H9 (cell line): Measurements from ENCODE around the gene TRIM10. TPM values are rescaled to one million over a fixed set of nuclear protein-coding genes. Genes with fewer than 3 reads are reported as not detected.

Experiments
- DNase-seq: peaks from one replicate; pipeline ENCODE4 v3.0.0-alpha.2; 2017
- H2AFZ ChIP-seq: one replicate; pipeline ENCODE4 v1.6.1; 2013; ENCODE audit warnings: mild to moderate bottlenecking, low read length, control low read depth, moderate library complexity
- H2AK5ac ChIP-seq: 2 replicates; pipeline ENCODE4 v1.6.1; 2013; ENCODE audit warnings: low read length, control low read depth, mixed read lengths; ENCODE audit not compliant: insufficient read length
- H2BK120ac ChIP-seq: one replicate; pipeline ENCODE4 v1.6.1; 2013; ENCODE audit warnings: low read depth, mild to moderate bottlenecking, low read length, control low read depth, inconsistent platforms; ENCODE audit not compliant: poor library complexity, severe bottlenecking
- H2BK12ac ChIP-seq: 2 replicates; pipeline ENCODE4 v1.6.1; 2013; ENCODE audit warnings: low read length, control low read depth, mixed read lengths, low read depth; ENCODE audit not compliant: insufficient read length
- H2BK15ac ChIP-seq: 2 replicates; pipeline ENCODE4 v1.6.1; 2013; ENCODE audit warnings: low read depth, low read length, control low read depth
- H2BK20ac ChIP-seq: one replicate; pipeline ENCODE4 v1.6.1; 2013; ENCODE audit warnings: low read depth, mild to moderate bottlenecking, low read length, control low read depth, inconsistent platforms; ENCODE audit not compliant: poor library complexity, severe bottlenecking
- H2BK5ac ChIP-seq: 2 replicates; pipeline ENCODE4 v1.6.1; 2013; ENCODE audit warnings: low read length, control low read depth, mixed read lengths; ENCODE audit not compliant: insufficient read length
- H3K14ac ChIP-seq: 2 replicates; pipeline ENCODE4 v1.6.1; 2013; ENCODE audit warnings: low read length, control low read depth; ENCODE audit not compliant: insufficient read depth
- H3K18ac ChIP-seq: 2 replicates; pipeline ENCODE4 v1.6.1; 2013; ENCODE audit warnings: low read depth, mild to moderate bottlenecking, mixed read lengths, low read length, control low read depth; ENCODE audit not compliant: insufficient read length
- H3K23ac ChIP-seq: 2 replicates; pipeline ENCODE4 v1.6.1; 2013; ENCODE audit warnings: low read length, control low read depth, mixed read lengths, low read depth; ENCODE audit not compliant: insufficient read length
- H3K23me2 ChIP-seq: 2 replicates; pipeline ENCODE4 v1.6.1; 2013; ENCODE audit warnings: low read depth, mild to moderate bottlenecking, mixed read lengths, low read length, control low read depth; ENCODE audit not compliant: insufficient read length, poor library complexity, severe bottlenecking
- H3K27ac ChIP-seq: 2 replicates; pipeline ENCODE4 v1.5.1; 2013; ENCODE audit warnings: low read length, control low read depth, mixed read lengths, low read depth; ENCODE audit not compliant: insufficient read length
- H3K27me3 ChIP-seq: 2 replicates; pipeline ENCODE4 v1.6.1; 2013; ENCODE audit warnings: low read length, control low read depth, inconsistent platforms; ENCODE audit not compliant: insufficient read depth
- H3K4ac ChIP-seq: 2 replicates; pipeline ENCODE4 v1.6.1; 2013; ENCODE audit warnings: low read depth, mild to moderate bottlenecking, control low read depth, inconsistent platforms, low read length, moderate library complexity
- H3K4me1 ChIP-seq: 2 replicates; pipeline ENCODE4 v1.6.1; 2013; ENCODE audit warnings: low read length, control low read depth, inconsistent platforms; ENCODE audit not compliant: insufficient read depth
- H3K4me2 ChIP-seq: 2 replicates; pipeline ENCODE4 v1.6.1; 2013; ENCODE audit warnings: low read length, control low read depth, mixed read lengths; ENCODE audit not compliant: insufficient read length, insufficient read depth
- H3K56ac ChIP-seq: 2 replicates; pipeline ENCODE4 v1.6.1; 2013; ENCODE audit warnings: low read depth, mild to moderate bottlenecking, mixed read lengths, low read length, control low read depth; ENCODE audit not compliant: insufficient read length
- H3K79me1 ChIP-seq: 2 replicates; pipeline ENCODE4 v1.6.1; 2013; ENCODE audit warnings: low read depth, mild to moderate bottlenecking, moderate library complexity, low read length, control low read depth, inconsistent platforms; ENCODE audit not compliant: insufficient read depth, poor library complexity, severe bottlenecking
- H3K79me2 ChIP-seq: 2 replicates; pipeline ENCODE4 v1.6.1; 2013; ENCODE audit warnings: low read length, control low read depth, inconsistent platforms; ENCODE audit not compliant: insufficient read depth
- H3K9ac ChIP-seq: 2 replicates; pipeline ENCODE4 v1.6.1; 2013; ENCODE audit warnings: low read length, control low read depth, mixed read lengths; ENCODE audit not compliant: insufficient read length; ENCODE audit errors: extremely low read depth
- H3K9me3 ChIP-seq: one replicate; pipeline ENCODE4 v1.6.1; 2013; ENCODE audit warnings: low read depth, low read length, inconsistent platforms; ENCODE audit not compliant: control insufficient read depth
- H3T11ph ChIP-seq: one replicate; pipeline ENCODE4 v1.6.1; 2013; ENCODE audit warnings: mild to moderate bottlenecking, low read length, control low read depth, inconsistent platforms
- H4K20me1 ChIP-seq: one replicate; pipeline ENCODE4 v1.6.1; 2013; ENCODE audit not compliant: control insufficient read depth, insufficient read length, insufficient read depth
- H4K5ac ChIP-seq: 2 replicates; pipeline ENCODE4 v1.6.1; 2013; ENCODE audit warnings: low read depth, mild to moderate bottlenecking, mixed read lengths, low read length, control low read depth; ENCODE audit not compliant: insufficient read length
- H4K8ac ChIP-seq: replicated peaks from 2 replicates; pipeline ENCODE4 v1.6.1; 2013; ENCODE audit warnings: low read length, control low read depth, mixed read lengths, low read depth; ENCODE audit not compliant: insufficient read length
- H4K91ac ChIP-seq: 2 replicates; pipeline ENCODE4 v1.6.1; 2013; ENCODE audit warnings: low read depth, mild to moderate bottlenecking, moderate library complexity, mixed read lengths, low read length, control low read depth; ENCODE audit not compliant: insufficient read length
- H3K27ac Mint-ChIP-seq, 3 experiments: 2 replicates in 2 of 3; 3 replicates in 1 of 3; pipeline ENCODE4 v1.8.0; 2020 to 2021; ENCODE audit warnings: mixed read lengths in 3 of 3, mild to moderate bottlenecking in 1 of 3, moderate library complexity in 1 of 3
- H3K27me3 Mint-ChIP-seq: 2 replicates; pipeline ENCODE4 v1.8.0; 2021; ENCODE audit warnings: low read depth, mild to moderate bottlenecking, moderate library complexity, mixed read lengths
- H3K36me3 Mint-ChIP-seq, 3 experiments: 2 replicates in 2 of 3; 3 replicates in 1 of 3; pipeline ENCODE4 v1.8.0; 2020 to 2021; ENCODE audit warnings: low read depth in 3 of 3, mixed read lengths in 3 of 3; ENCODE audit not compliant: insufficient read depth in 1 of 3
- H3K4me1 Mint-ChIP-seq, 2 experiments: 2 replicates each; pipeline ENCODE4 v1.8.0; 2020; ENCODE audit warnings: mixed read lengths in 2 of 2
- H3K4me3 Mint-ChIP-seq, 2 experiments: 2 replicates in 1 of 2; 3 replicates in 1 of 2; pipeline ENCODE4 v1.8.0; 2020 to 2021; ENCODE audit warnings: mild to moderate bottlenecking in 2 of 2, mixed read lengths in 2 of 2, moderate library complexity in 1 of 2
- H3K9me3 Mint-ChIP-seq, 2 experiments: 2 replicates in 1 of 2; 3 replicates in 1 of 2; pipeline ENCODE4 v1.8.0; 2020; ENCODE audit warnings: mild to moderate bottlenecking in 2 of 2, mixed read lengths in 2 of 2, moderate library complexity in 1 of 2
- CTCF ChIP-seq: fragments of 200-600 bp; sonication (generic); conservative IDR thresholded peaks from 3 replicates; pipeline ENCODE4 v1.8.0; 2021; ENCODE audit warnings: antibody characterized with exemption, mild to moderate bottlenecking
- WGBS: extraction: QIAGEN DNeasy Blood & Tissue Kit; methylation state at CpG from one replicate; pipeline ENCODE4 v1.1.7; 2013; ENCODE audit warnings: missing lambda C conversion rate, low lambda C conversion rate, mixed read lengths; ENCODE audit not compliant: insufficient read length; ENCODE audit errors: extremely low coverage; 5-methylcytosine and 5-hydroxymethylcytosine counted together
- total RNA-seq: library from RNA; stranded (reverse); gene quantifications from 2 replicates; pipeline ENCODE4 v1.2.1, GENCODE V29; 2021

The TRIM10 gene
- total RNA-seq, 1 experiment from 2014 or later, result 0.07 TPM

GRCh38 chr6:30152016-30152673 lies 8.9 kb downstream of the TRIM10 start:
- Histone ChIP-seq H2AK5ac (no peak overlapping the region), H2AFZ (no peak overlapping the region), H4K5ac (no peak overlapping the region), H2BK120ac (no peak overlapping the region), H2BK15ac (no peak overlapping the region), H3K9ac (no peak overlapping the region), H4K20me1 (no peaks in the 10 kb centered on the region), H3K4me2 (no peak overlapping the region), H3K56ac (no peak overlapping the region), H3K79me1 (no peaks in the 10 kb centered on the region), H3K9me3 (no peaks in the 10 kb centered on the region), H2BK12ac (no peak overlapping the region), H3K4me1 (no peaks in the 10 kb centered on the region), H3K23ac (no peak overlapping the region), H3K23me2 (no peaks in the 10 kb centered on the region), H2BK5ac (no peak overlapping the region), H3K4ac (no peak overlapping the region), H3K79me2 (no peaks in the 10 kb centered on the region), H4K8ac (no peak overlapping the region), H4K91ac (no peak overlapping the region), H3K27me3 (no peaks in the 10 kb centered on the region), H3T11ph (no peak overlapping the region), H2BK20ac (no peak overlapping the region), H3K27ac (no peak overlapping the region), H3K18ac (no peak overlapping the region), H3K14ac (no peak overlapping the region)
- Mint-ChIP-seq H3K4me3 (no peak overlapping the region), H3K9me3 (no peaks in the 10 kb centered on the region), H3K27ac (no peak overlapping the region), H3K27me3 (peaks cover 61% of the 10 kb centered on the region), H3K4me1 (peaks cover 2% of the 10 kb centered on the region in 2 experiments; a peak in 1 of 4 replicates), H3K36me3 (no peaks in the 10 kb centered on the region)
- no peak for TF ChIP-seq CTCF
- DNase-seq, result no peak
- no CpG with 5 or more reads among the region's 4 CpGs for WGBS
